GM21717 (cell line): ENCODE data around the gene CYP27B1.
A peak's percentile ranks its signal among the peaks of the same experiment; 100 is the strongest.

Experiments used
- ATAC-seq: cut with Tn5 transposase; IDR thresholded peaks from one replicate; pipeline ENCODE4 v1.9.1; 2021; ENCODE audit warnings: mild to moderate bottlenecking, moderate library complexity; ENCODE audit not compliant: unreplicated experiment

The CYP27B1 gene

DNA sequence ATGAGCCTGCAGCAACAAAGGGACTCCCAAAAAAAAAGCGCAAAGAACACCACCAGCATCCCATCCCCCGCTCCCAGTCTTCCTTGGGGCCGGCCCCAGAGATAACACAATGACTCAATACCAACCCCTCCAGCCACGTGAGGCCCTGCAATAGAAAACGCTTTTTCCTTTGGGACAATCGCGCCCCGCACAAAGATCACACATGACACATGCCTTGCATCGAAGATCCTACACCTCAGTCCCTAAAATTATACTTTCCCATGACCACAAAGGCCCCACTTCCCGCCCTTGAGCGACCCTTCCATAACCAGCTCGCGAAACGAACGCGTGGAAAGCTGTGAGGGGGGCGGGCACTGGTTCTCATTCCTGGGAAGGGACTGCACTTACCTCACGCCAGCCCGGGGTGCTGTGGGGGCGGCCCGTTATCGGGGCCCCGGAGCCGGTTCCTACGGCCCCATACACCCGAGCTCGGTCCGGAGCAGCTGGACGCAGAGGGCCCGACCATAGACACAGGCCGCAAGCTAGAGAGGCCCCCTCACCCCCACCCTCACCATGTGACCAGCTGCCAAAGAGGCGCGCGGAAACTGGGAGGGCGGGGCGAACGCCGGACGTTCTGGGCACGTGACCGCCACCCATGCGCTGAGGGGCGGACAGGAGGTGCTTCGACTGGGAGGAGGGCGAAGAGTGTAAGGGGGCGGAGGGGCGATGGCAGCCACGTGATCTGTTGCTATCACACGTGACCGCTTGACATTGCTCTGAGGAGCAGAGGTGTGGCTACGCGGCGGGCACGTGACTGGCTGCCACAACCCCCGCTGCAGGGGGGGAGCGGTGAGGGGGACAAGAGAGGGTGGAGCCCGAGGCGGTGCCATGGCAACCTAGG is 14.8 kb downstream of the CYP27B1 start, which contains the start of gene CDK4:
CDK4 (minus strand) TSS at position 523 of the 880 bp plus-strand sequence. CDS start 593 bp downstream, outside the sequence.
- ATAC-seq: peak; percentile 65

GRCh38 chr12:57751432-57751787 is 15.5 kb downstream of the CYP27B1 start:
- no peak for ATAC-seq

DNA sequence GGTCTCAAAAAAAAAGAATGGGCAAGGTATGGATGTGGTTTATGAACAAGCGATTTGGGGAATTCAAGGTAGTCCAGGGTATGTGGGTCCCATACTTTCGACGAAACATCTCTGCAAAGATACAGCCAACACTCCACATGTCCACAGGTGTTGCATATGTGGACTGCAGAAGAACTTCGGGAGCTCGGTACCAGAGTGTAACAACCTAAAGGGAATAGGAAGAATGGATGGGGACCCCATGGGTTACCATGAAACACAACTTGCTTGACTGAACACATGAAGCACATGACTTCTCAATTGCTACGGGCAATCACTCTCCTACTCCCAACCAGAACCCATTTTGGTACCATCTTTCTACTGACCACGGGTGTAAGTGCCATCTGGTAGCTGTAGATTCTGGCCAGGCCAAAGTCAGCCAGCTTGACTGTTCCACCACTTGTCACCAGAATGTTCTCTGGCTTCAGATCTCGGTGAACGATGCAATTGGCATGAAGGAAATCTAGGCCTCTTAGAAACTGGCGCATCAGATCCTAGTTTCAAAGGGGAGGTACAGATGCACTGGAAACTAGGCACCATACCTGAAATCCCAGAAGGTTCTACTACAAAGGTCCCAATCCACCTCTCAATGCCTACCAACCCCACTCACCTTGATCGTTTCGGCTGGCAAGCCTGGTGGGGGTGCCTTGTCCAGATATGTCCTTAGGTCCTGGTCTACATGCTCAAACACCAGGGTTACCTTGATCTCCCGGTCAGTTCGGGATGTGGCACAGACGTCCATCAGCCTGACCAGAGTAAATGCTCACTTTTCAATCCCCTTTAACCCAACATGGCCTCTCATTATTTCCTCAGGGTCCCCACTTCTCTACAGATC is 16.1 kb downstream of the CYP27B1 start:
- no peak for ATAC-seq

- no peak for ATAC-seq
These were observed 17.8 kb downstream of the CYP27B1 start for GRCh38 chr12:57749061-57749460.

DNA sequence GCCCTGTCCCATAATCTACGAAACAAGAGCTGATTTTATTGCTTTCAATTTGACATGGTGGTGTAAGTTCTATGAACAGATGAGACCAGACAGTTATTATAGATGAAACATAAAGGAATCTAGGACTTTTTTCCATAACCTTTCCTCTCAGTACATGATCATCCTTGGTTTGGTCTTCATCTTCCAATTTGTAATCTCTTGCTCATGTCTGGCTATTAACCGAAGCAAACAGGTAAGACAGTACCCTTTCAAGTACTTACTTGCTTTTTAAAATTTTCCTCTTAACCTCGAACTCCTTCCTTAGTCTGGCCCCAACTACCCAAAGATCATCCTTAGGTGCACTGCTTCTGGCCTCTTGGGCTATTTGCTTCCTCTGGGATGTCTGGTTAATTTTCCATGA is 20.9 kb downstream of the CYP27B1 start:
- no peak for ATAC-seq

- no peak for ATAC-seq
These were observed 21.4 kb downstream of the CYP27B1 start for GRCh38 chr12:57745485-57745881.

DNA sequence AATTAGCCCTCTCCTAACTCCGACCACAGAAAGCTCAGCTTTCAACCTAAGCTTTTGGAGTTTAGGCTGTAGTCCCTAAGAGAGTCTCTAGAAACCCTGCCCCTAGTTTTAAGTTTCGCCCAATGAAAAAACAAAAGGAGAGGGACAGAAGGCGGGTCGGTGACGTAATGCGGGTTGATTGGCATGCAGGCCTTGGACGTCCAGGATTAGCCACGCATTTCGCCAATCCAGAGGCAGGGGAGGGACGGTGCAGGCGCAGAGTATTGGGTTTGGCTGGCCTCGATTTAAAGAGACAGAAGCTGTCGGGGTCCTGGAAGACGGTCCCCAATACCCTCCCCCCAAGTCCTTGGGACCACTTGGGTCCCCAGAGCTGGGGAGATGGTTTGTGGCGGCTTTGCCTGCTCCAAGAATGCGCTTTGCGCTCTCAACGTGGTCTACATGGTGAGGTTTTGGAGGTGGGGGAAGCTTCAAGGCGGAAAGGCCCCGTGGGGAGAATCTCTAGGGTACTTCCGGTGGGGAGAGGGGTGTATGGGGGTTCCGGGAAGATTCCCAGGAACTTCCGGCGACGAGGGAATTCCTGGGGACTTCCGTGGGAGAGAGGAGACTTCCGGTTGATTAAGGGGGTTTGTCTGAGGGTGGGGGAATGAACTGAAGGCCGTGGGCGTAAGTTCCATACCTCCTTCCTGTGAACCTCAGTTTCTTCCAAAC is 21.9 kb downstream of the CYP27B1 start, which contains the start of gene TSPAN31:
TSPAN31 (plus strand) TSS at position 263 of the 708 bp plus-strand sequence; CDS start at position 379, 116 bp downstream.
- peak; percentile 74 for ATAC-seq

GRCh38 chr12:57744194-57744776 is 22.6 kb downstream of the CYP27B1 start:
- peak; percentile 31 for ATAC-seq

GRCh38 chr12:57743769-57744168 is 23.1 kb downstream of the CYP27B1 start:
- no peak for ATAC-seq

DNA sequence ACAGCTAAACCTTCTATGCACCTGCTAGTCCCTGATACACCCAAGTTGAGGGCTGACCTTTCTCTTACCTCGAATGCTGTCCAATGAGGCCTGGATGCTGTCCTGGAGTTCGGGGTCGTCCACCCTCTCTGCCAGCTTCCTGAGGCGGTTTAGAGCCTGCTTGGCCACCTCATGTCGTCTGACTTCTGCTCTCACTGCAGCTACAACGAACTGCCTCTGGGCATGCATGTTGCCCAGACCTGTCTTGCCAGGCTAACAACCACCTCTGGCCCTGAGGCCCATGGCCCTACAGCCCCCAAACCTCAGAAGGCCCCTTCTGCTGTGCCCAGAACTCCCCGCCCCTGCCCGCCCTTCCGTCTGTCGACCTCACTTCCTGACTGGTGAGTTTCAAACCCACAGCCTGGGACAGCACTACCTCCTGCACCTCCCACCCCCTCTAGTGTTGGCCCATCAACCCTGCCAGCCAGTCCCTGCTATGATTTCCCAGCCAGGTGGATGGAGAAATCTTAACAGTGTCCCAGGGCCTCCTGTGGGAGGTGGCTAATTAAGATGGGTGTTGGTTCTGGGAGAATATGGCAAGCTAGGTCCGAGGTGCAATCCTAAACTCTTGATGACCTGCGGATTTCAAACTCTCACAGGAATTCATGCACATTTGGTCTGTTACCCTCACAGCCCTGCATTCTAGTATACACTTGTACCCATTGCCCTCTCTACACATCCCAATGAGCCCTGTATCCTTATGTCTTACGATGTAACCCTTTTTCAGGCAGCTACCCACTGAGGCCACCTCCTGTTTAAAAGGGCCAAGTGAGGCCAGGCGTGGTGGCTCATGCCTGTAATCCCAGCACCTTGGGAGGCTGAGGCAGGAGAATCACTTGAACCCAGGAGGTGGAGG is 24.8 kb downstream of the CYP27B1 start:
- ATAC-seq: peak; percentile 67

DNA sequence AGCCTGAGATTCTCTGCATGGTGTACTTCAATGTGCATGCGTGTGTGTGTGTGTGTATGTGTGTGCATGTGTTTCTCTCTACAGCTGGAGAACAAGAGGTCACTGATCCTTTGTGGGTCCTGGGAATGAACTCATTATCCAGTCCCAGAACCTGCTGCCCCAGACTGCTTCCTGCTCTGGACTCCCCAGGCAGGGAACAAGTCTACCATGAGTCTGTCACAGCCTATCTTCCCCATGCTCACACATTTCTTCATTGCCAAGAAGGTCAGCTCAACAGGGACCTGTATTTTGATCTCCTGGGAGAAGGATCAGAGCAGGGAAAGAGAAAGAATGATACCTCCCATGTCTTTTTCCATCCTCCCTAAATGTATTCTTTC is 25.5 kb downstream of the CYP27B1 start:
- ATAC-seq: no peak

- peak; percentile 40 for ATAC-seq
These were observed 26.0 kb downstream of the CYP27B1 start for GRCh38 chr12:57740656-57741412.

- ATAC-seq: no peak
These were observed 26.9 kb downstream of the CYP27B1 start for GRCh38 chr12:57739914-57740538.

GRCh38 chr12:57739387-57739786 is 27.5 kb downstream of the CYP27B1 start:
- ATAC-seq: no peak

GRCh38 chr12:57738661-57739237 is 28.1 kb downstream of the CYP27B1 start, which contains the start of gene AGAP2:
AGAP2 (minus strand) TSS chr12:57738742; CDS start chr12:57738246, 496 bp downstream.
- ATAC-seq: no peak

DNA sequence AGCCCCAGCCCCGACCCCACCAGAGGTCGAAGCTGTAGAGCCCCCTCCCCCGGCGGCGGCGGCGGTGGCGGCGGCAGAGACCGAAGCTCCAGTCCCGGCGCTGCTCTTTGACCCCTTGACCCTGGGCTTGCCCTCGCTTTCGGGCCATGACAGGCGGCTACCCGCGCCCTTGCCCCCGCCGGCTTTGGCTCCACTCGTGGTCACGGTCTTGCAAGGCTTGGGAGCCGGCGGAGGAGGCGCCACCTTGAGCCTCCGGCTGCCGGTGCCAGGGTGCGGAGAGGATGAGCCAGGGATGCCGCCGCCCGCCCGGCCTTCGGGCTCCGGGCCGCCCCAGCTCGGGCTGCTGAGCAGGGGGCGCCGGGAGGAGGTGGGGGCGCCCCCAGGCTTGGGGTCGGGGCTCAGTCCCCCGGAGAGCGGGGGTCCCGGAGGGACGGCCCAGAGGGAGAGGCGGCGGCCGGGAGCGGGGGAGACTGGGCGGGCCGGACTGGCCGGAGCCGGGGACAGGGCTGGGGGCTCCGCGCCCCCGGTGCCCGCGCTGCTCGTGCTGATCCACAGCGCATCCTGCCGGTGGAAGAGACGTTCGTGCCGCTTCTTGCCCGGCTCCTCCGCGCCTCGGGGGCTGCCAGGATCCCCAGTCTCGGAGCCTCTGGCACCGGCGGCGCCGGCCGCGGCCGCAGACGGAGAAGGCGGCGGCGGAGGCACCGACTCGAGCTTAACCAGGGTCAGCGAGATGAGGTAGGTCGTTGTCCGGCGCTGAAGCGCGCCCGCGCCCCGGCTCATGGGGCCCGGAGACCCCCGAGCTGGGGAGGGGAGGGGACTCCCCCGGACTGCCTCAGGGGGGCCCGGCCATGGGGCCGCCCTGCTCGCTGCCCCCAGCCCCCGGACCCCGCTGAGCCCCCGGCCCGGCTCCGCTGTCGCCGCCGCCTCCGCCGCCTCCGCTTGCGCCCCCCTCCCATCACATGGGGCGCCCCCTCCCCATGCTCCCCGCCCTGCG is 29.1 kb downstream of the CYP27B1 start:
- ATAC-seq: no peak
